ENCODE measurements around the gene GAL3ST2. TPM values are rescaled to one million over a fixed set of nuclear protein-coding genes. Genes with fewer than 3 reads are reported as not detected.

Gene GAL3ST2
- total and polyA plus RNA-seq, 2 of the 8 experiments (the other 6 are each of a cell fraction or from before 2014, with no cell fraction given): not detected

- TF ChIP-seq CHD1 (IDR thresholded peaks at IDR 0.05; ENCODE audit: low read depth, low read length): no peak
- TF ChIP-seq BRCA1 (IDR thresholded peaks at IDR 0.05; ENCODE audit: low read depth, low read length): no peak
- TF ChIP-seq PHF8 (conservative IDR thresholded peaks at IDR 0.05; ENCODE audit: low read depth, low read length): no peak
- TF ChIP-seq KDM1A (IDR thresholded peaks at IDR 0.05; ENCODE audit: borderline replicate concordance, low read length): no peak
- TF ChIP-seq FOSL1 (IDR thresholded peaks at IDR 0.05; ENCODE audit: insufficient read depth, low read depth, low read length): no peak
- TF ChIP-seq POLR2A (IDR thresholded peaks at IDR 0.05; ENCODE audit: control extremely low read depth in 1 of 2, low read depth in 2 of 2, low read length in 2 of 2): no peak
- TF ChIP-seq SP1 (IDR thresholded peaks at IDR 0.05; ENCODE audit: low read depth, low read length): no peak
- TF ChIP-seq YY1 (IDR thresholded peaks at IDR 0.05; ENCODE audit: low read depth, low read length): no peak
- TF ChIP-seq TEAD4 (IDR thresholded peaks at IDR 0.05; ENCODE audit: low read depth, low read length): no peak
Measured at GRCh38 chr2:241776336-241777169, at the start of gene GAL3ST2 (continued).

Data from H1 (cell line).